AG04450 (cell line): ENCODE results near the gene NT5DC4. TPM values are rescaled to one million over a fixed set of nuclear protein-coding genes. Genes with fewer than 3 reads are reported as not detected.

Experiments
- CTCF ChIA-PET: fragments of 300-600, 350-600 bp; formaldehyde crosslinking; extraction: SDS; loops from one replicate; lab custom pipeline; 2022; ENCODE audit warnings: antibody characterized with exemption, inconsistent platforms; lab: Charles Lee
- POLR2A ChIA-PET: fragments of 350-600 bp; formaldehyde crosslinking; extraction: SDS; loops from one replicate; lab custom pipeline; 2021; ENCODE audit warnings: antibody characterized with exemption, inconsistent platforms; lab: Yijun Ruan, JAX
- DNase-seq: peaks from one replicate; pipeline ENCODE4 v3.0.0-alpha.2; 2011; ENCODE audit warnings: low read depth, low spot score
- H3K27ac ChIP-seq: one replicate; pipeline ENCODE4 v1.5.1; 2012; ENCODE audit warnings: low read depth, low read length, control low read depth
- H3K27me3 ChIP-seq: one replicate; pipeline ENCODE4 v1.6.0; 2012; ENCODE audit warnings: low read length; ENCODE audit not compliant: control insufficient read depth, insufficient read depth
- H3K4me3 ChIP-seq: 2 replicates; pipeline ENCODE4 v1.5.1; 2011; ENCODE audit warnings: mild to moderate bottlenecking, low read depth, low read length, control low read depth
- H3K9me3 ChIP-seq: 2 replicates; pipeline ENCODE4 v1.5.1; 2012; ENCODE audit warnings: low read length; ENCODE audit not compliant: control insufficient read depth, insufficient read depth
- polyA plus RNA-seq: library from polyadenylated mRNA; depleted of rRNA; stranded (reverse); fragments of >200 nt; gene quantifications from 2 replicates; pipeline ENCODE4 v1.2.3, GENCODE V29; 2011
- TF ChIP-seq, protein P1 (sequence below): IDR thresholded peaks from 2 replicates; pipeline ENCODE4 v1.5.1; 2011; ENCODE audit warnings: low read depth, low read length, control low read depth, inconsistent platforms

NT5DC4 gene
- polyA plus RNA-seq, 1 experiment, result not detected

DNA sequence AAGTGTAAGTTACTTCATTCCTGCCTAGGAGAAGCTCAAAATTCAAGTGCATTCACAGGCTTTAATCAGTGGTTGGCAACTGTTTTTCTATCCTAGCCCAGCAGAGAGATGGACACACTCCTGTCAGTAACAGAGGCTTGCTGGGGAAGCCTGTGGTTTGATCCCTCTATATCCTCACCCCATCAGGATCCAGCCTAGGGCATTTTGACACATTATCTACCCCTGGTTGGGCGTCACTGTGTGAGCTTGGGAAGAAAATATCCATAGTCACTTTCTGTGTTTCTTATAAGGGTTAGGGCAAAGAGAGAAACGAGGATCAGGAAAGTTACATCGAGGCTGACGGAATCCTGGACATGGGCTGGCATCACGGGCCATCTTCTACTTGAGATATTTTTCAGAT is 10.0 kb downstream of the NT5DC4 start:
- TF ChIP-seq, protein P1, sequence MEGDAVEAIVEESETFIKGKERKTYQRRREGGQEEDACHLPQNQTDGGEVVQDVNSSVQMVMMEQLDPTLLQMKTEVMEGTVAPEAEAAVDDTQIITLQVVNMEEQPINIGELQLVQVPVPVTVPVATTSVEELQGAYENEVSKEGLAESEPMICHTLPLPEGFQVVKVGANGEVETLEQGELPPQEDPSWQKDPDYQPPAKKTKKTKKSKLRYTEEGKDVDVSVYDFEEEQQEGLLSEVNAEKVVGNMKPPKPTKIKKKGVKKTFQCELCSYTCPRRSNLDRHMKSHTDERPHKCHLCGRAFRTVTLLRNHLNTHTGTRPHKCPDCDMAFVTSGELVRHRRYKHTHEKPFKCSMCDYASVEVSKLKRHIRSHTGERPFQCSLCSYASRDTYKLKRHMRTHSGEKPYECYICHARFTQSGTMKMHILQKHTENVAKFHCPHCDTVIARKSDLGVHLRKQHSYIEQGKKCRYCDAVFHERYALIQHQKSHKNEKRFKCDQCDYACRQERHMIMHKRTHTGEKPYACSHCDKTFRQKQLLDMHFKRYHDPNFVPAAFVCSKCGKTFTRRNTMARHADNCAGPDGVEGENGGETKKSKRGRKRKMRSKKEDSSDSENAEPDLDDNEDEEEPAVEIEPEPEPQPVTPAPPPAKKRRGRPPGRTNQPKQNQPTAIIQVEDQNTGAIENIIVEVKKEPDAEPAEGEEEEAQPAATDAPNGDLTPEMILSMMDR, result no peak
- CTCF ChIA-PET, result interaction anchor here (1.6 to 9.8 kb wide), 4 partner anchors 19 to 228 kb away, joined by 5 to 225 read pairs (median 32); no protein-coding TSS in a partner anchor
- POLR2A ChIA-PET, result interaction anchor here (0.6 kb wide), 1 partner anchor 132 kb away, joined by 5 read pairs; no protein-coding TSS in a partner anchor

DNA sequence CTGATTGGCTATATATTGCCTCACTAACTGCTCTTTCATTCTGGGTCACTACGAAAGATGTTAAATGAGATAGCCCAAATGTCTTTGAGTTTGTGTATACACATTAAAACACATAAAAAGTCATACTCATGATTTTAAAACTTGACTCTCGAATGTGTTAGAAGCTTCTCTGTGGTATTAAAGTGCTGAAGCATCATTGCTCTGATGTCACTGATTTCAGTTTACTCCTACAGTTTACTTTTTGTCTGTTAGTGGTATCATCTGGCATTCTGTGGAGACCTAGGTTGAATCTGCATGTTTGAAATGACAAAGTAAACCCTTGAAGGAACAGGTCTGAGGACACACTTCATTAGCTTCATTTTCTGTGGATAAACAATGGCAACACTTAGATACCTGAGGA is 10.7 kb downstream of the NT5DC4 start:
- Histone ChIP-seq H3K4me3 (no peak overlapping the region), H3K27me3 (no peaks in the 10 kb centered on the region), H3K9me3 (no peaks in the 10 kb centered on the region), H3K27ac (no peak overlapping the region)
- TF ChIP-seq, protein P1, result no peak
- no peak for DNase-seq
- POLR2A ChIA-PET, result interaction anchor here (0.7 kb wide), 1 partner anchor 573 kb away, joined by 6 read pairs; no protein-coding TSS in a partner anchor
- CTCF ChIA-PET, result interaction anchor here (0.6 to 9.8 kb wide), 5 partner anchors 18 to 848 kb away, joined by 3 to 225 read pairs (median 5); no protein-coding TSS in a partner anchor

More for the DNA sequence above, 10.0 kb downstream of the NT5DC4 start:
- no peak for DNase-seq
- Histone ChIP-seq H3K4me3 (no peak overlapping the region), H3K27me3 (no peaks in the 10 kb centered on the region), H3K9me3 (no peaks in the 10 kb centered on the region), H3K27ac (no peak overlapping the region)

DNA sequence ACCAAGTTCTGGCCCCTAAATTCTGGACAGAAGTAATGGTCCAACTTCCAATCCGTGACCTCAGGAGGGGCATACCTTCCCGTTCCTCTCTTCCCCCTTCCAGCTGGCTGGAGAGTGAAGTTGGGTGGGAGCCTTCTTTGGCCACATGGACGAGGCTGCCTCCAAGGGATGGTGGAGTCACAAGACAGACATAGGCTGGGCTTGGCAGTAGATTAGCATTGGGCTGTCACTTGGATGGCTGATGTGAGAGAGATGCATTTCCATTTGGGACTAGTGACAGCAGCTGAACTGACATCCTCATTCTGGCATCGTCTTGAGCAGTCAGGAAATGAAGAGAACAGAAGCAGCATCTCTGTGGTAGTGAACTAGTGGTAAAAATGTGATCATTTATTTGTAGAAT is 12.6 kb downstream of the NT5DC4 start:
- ChIA-PET CTCF (interaction anchor here (0.8 to 1.4 kb wide), 4 partner anchors 15 to 226 kb away, joined by 3 to 9 read pairs (median 6); no protein-coding TSS in a partner anchor), POLR2A (no interaction called here)
- Histone ChIP-seq H3K27me3 (no peaks in the 10 kb centered on the region), H3K4me3 (no peak overlapping the region), H3K9me3 (no peaks in the 10 kb centered on the region), H3K27ac (no peak overlapping the region)
- TF ChIP-seq, protein P1, result no peak
- DNase-seq, result no peak

DNA sequence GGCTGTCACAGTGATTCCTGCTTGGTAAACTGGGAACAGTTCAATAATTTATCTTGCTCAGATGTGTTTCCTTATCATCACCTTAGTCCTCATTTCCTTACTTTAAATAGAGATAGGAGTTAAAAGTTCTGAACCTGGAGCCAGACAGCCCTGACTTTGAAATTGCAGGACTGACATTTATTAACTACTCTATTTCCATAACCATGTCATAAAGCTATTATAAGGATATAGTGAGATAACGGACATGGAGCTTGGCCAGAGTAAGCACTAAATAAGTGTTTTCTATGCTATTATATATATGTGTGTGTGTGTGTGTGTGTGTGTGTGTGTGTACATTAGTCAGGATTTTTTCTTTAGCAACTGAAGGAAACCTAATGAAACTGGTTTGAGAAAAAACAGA is 13.1 kb downstream of the NT5DC4 start:
- CTCF ChIA-PET, result interaction anchor here (0.8 to 1.4 kb wide), 6 partner anchors 14 to 225 kb away, joined by 3 to 9 read pairs (median 4); no protein-coding TSS in a partner anchor
- no peak overlapping the region for H3K27ac ChIP-seq
- POLR2A ChIA-PET, result no interaction called here
- H3K27me3 ChIP-seq, result no peaks in the 10 kb centered on the region
- no peak overlapping the region for H3K4me3 ChIP-seq
- TF ChIP-seq, protein P1, result no peak
- no peaks in the 10 kb centered on the region for H3K9me3 ChIP-seq
- no peak for DNase-seq

DNA sequence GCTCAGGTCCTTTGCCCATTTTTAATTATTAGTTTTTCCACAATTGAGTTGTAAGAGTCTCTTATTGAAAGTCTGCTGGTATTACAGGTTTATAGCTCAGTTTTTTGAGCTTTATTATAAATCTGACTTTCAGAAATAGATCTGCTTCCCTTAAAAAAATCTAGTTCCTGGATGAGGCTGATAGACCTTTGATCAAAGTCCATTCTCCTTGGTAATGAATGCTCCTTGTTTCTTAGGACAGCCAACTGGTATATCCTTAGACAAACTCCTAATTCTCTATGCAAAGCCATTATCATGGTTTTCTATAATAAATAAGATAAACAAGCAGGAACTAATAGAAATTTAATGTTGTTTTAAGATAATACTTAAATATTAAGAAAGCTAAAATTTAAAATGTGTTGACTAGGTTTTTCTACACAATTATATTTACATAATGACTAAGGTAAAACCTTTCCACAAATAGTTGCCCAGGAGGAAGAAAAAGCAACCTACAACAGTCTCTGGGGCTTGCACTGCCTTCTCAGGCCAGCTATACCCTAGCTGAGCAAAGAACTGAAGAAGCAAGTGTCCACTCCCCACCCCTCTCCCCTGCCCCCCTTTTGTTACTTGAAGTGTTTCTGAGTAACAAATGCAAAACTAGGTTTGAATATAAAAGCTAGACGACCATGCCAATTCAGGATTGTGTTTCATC is 16.9 kb downstream of the NT5DC4 start:
- no peaks in the 10 kb centered on the region for H3K9me3 ChIP-seq
- no peaks in the 10 kb centered on the region for H3K27me3 ChIP-seq
- no peak overlapping the region for H3K27ac ChIP-seq
- CTCF ChIA-PET, result interaction anchor here (0.6 to 4.6 kb wide), 7 partner anchors 10 to 222 kb away, joined by 3 to 50 read pairs (median 7); no protein-coding TSS in a partner anchor
- H3K4me3 ChIP-seq, result no peak overlapping the region
- POLR2A ChIA-PET, result no interaction called here
- no peak for DNase-seq
- TF ChIP-seq, protein P1, result no peak
